ENCODE results near the gene CLK2. TPM values are rescaled to one million over a fixed set of nuclear protein-coding genes. Genes with fewer than 3 reads are reported as not detected.
A peak's percentile ranks its signal among the peaks of the same experiment; 100 is the strongest.

The CLK2 gene
- polyA plus RNA-seq, 1 experiment: 40.5 TPM

GRCh38 chr1:155245163-155245524 is 28.2 kb downstream of the CLK2 start:
- Histone ChIP-seq H3K27ac (ENCODE audit: low read depth, low read length) (peak overlapping the region; percentile 82), H3K9me3 (ENCODE audit: control insufficient read depth, insufficient read depth, low read length) (no peaks in the 10 kb centered on the region), H3K4me3 (ENCODE audit: low read depth, low read length) (peak overlapping the region; percentile 72), H3K27me3 (ENCODE audit: control insufficient read depth, insufficient read depth, low read length) (no peaks in the 10 kb centered on the region)
- ChIA-PET POLR2A (interaction anchor here (0.6 to 1.9 kb wide), 3 partner anchors 17 to 38 kb away, joined by 4 to 11 read pairs (median 6); partner anchors contain the start of genes CLK2, SCAMP3 and THBS3), CTCF (interaction anchor here (1.0 kb wide), 1 partner anchor 11 kb away, joined by 3 read pairs; no protein-coding TSS in a partner anchor)
- no peak for TF ChIP-seq CTCF (IDR thresholded peaks at IDR 0.05; ENCODE audit: low read depth, low read length)
- DNase-seq (ENCODE audit: low read depth, low spot score): no peak

- ChIA-PET CTCF (interaction anchor here (0.7 to 1.4 kb wide), 5 partner anchors 12 to 72 kb away, joined by 3 to 4 read pairs (median 3); partner anchors contain the start of gene KRTCAP2), POLR2A (interaction anchor here (0.6 to 1.9 kb wide), 6 partner anchors 18 to 50 kb away, joined by 3 to 11 read pairs (median 5); partner anchors contain the start of genes CLK2, SCAMP3 and THBS3)
- TF ChIP-seq CTCF (IDR thresholded peaks at IDR 0.05; ENCODE audit: low read depth, low read length): peak; percentile 35; the same call in 1 of the 2 replicates
Observed at GRCh38 chr1:155244368-155245162, 28.7 kb downstream of the CLK2 start.

GRCh38 chr1:155242805-155243358 is 30.4 kb downstream of the CLK2 start:
- POLR2A ChIA-PET: interaction anchor here (1.2 to 1.6 kb wide), 2 partner anchors 18 to 81 kb away, joined by 3 to 8 read pairs; no protein-coding TSS in a partner anchor

More at GRCh38 chr1:155244368-155245162, 28.7 kb downstream of the CLK2 start:
- Histone ChIP-seq H3K4me3 (ENCODE audit: low read depth, low read length) (peak overlapping the region; percentile 72), H3K9me3 (ENCODE audit: control insufficient read depth, insufficient read depth, low read length) (no peaks in the 10 kb centered on the region), H3K27me3 (ENCODE audit: control insufficient read depth, insufficient read depth, low read length) (no peaks in the 10 kb centered on the region), H3K27ac (ENCODE audit: low read depth, low read length) (peak overlapping the region; percentile 86)
- peak; percentile 99 for DNase-seq (ENCODE audit: low read depth, low spot score)

GRCh38 chr1:155241841-155242264 is 31.5 kb downstream of the CLK2 start:
- Histone ChIP-seq H3K27ac (ENCODE audit: low read depth, low read length) (no peak overlapping the region), H3K27me3 (ENCODE audit: control insufficient read depth, insufficient read depth, low read length) (no peaks in the 10 kb centered on the region), H3K9me3 (ENCODE audit: control insufficient read depth, insufficient read depth, low read length) (no peaks in the 10 kb centered on the region), H3K4me3 (ENCODE audit: low read depth, low read length) (no peak overlapping the region)
- no peak for TF ChIP-seq CTCF (IDR thresholded peaks at IDR 0.05; ENCODE audit: low read depth, low read length)
- ChIA-PET POLR2A (interaction anchor here (2.0 kb wide), 1 partner anchor 48 kb away, joined by 5 read pairs; no protein-coding TSS in a partner anchor), CTCF (interaction anchor here (0.5 to 1.9 kb wide), 5 partner anchors 9 to 156 kb away, joined by 3 to 10 read pairs (median 4); partner anchors contain the start of gene KRTCAP2)
- DNase-seq (ENCODE audit: low read depth, low spot score): no peak

More at GRCh38 chr1:155242805-155243358, 30.4 kb downstream of the CLK2 start:
- Histone ChIP-seq H3K27ac (ENCODE audit: low read depth, low read length) (no peak overlapping the region), H3K4me3 (ENCODE audit: low read depth, low read length) (peak overlapping the region; percentile 72), H3K27me3 (ENCODE audit: control insufficient read depth, insufficient read depth, low read length) (no peaks in the 10 kb centered on the region), H3K9me3 (ENCODE audit: control insufficient read depth, insufficient read depth, low read length) (no peaks in the 10 kb centered on the region)
- TF ChIP-seq CTCF (IDR thresholded peaks at IDR 0.05; ENCODE audit: low read depth, low read length): no peak
- DNase-seq (ENCODE audit: low read depth, low spot score): no peak
- CTCF ChIA-PET: interaction anchor here (1.2 to 1.5 kb wide), 2 partner anchors 8 to 11 kb away, joined by 3 to 10 read pairs; no protein-coding TSS in a partner anchor

Data from AG04450 (cell line).